Kidney (tissue), 14 donors: Measurements from ENCODE around the gene LRRFIP1. TPM values are rescaled to one million over a fixed set of nuclear protein-coding genes. Genes with fewer than 3 reads are reported as not detected.

ENCODE experiments used
- DNase-seq, 5 donors: peaks; one replicate each; pipeline ENCODE4 v3.0.0-alpha.2; 2013 to 2020
- FAIRE-seq: peaks from 2 replicates; lab custom pipeline; 2012; peaks lifted over from hg19 to GRCh38; lab: Jason Lieb, UNC
- H3K27ac ChIP-seq, 2 donors: one replicate each; pipeline ENCODE4 v1.7.0; 2013; ENCODE audit warnings: low read depth in 2 of 2, low read length in 2 of 2, inconsistent platforms in 1 of 2
- H3K27me3 ChIP-seq: one replicate; pipeline ENCODE4 v1.7.1; 2013; ENCODE audit warnings: low read length, inconsistent platforms; ENCODE audit not compliant: control insufficient read depth, insufficient read depth
- H3K36me3 ChIP-seq, 3 donors: one replicate each; pipeline versions ENCODE4 v1.7.0 to v1.7.1; 2013; ENCODE audit warnings: low read length in 3 of 3, control low read depth in 1 of 3, inconsistent platforms in 1 of 3; ENCODE audit not compliant: insufficient read depth in 3 of 3, control insufficient read depth in 2 of 3
- H3K4me1 ChIP-seq, 3 donors: one replicate each; pipeline versions ENCODE4 v1.7.0 to v1.7.1; 2013; ENCODE audit warnings: low read length in 3 of 3, inconsistent platforms in 1 of 3, low read depth in 1 of 3; ENCODE audit not compliant: control insufficient read depth in 2 of 3, insufficient read depth in 2 of 3
- H3K4me3 ChIP-seq, 3 donors: one replicate each; pipeline versions ENCODE4 v1.7.0 to v1.8.1; 2013; ENCODE audit warnings: low read length in 3 of 3, control low read depth in 1 of 3, inconsistent platforms in 1 of 3
- H3K9ac ChIP-seq, 3 donors: one replicate each; pipeline versions ENCODE4 v1.7.0 to v1.7.1; 2013; ENCODE audit warnings: low read length in 3 of 3, control low read depth in 1 of 3, inconsistent platforms in 1 of 3
- H3K9me3 ChIP-seq, 3 donors: one replicate each; pipeline versions ENCODE4 v1.7.0 to v1.7.1; 2013; ENCODE audit warnings: low read length in 3 of 3, control low read depth in 1 of 3, inconsistent platforms in 1 of 3; ENCODE audit not compliant: control insufficient read depth in 2 of 3, insufficient read depth in 1 of 3
- intact Hi-C: fragments of 100-400 bp; cut with DNase I; formaldehyde crosslinking; loops from one replicate; pipeline ENCODE4 v1.11.1; 2022
- polyA plus RNA-seq: library from polyadenylated mRNA; stranded (reverse); fragments of 350-450 nt; fragmentation: Illumina TruSeq; extraction: RNeasy Lipid Tissue Mini Kit (QIAGEN cat#74804); gene quantifications from one replicate; pipeline ENCODE4 v1.2.3, GENCODE V29; 2014; ENCODE audit warnings: low read depth, low replicate concordance; ENCODE audit not compliant: insufficient read depth
- total RNA-seq: library from RNA; stranded (reverse); fragmentation: NEBNext Ultra II Directional; extraction: Animal tissue kit (Norgen Biotek cat#: 25700); gene quantifications from one replicate; pipeline ENCODE4 v1.2.1, GENCODE V29; 2021
- TF ChIP-seq, protein P1 (sequence below): IDR thresholded peaks from 3 replicates; pipeline ENCODE4 v1.5.1; 2012; ENCODE audit warnings: mild to moderate bottlenecking, moderate library complexity, borderline replicate concordance; ENCODE audit not compliant: insufficient read depth; ENCODE audit errors: extremely low read depth
- donor health status: control.
- donor health status: control.
- donor health status: control.
- donor health status: control.
- donor health status: control.
- donor health status: DM: yes; HTN: yes; CAD: no.
- donor health status: Normal renal cell carcinoma (clear cell type).

The LRRFIP1 gene
- total and polyA plus RNA-seq, 2 donors from 2014 or later, result 39.1 to 204 TPM

DNA sequence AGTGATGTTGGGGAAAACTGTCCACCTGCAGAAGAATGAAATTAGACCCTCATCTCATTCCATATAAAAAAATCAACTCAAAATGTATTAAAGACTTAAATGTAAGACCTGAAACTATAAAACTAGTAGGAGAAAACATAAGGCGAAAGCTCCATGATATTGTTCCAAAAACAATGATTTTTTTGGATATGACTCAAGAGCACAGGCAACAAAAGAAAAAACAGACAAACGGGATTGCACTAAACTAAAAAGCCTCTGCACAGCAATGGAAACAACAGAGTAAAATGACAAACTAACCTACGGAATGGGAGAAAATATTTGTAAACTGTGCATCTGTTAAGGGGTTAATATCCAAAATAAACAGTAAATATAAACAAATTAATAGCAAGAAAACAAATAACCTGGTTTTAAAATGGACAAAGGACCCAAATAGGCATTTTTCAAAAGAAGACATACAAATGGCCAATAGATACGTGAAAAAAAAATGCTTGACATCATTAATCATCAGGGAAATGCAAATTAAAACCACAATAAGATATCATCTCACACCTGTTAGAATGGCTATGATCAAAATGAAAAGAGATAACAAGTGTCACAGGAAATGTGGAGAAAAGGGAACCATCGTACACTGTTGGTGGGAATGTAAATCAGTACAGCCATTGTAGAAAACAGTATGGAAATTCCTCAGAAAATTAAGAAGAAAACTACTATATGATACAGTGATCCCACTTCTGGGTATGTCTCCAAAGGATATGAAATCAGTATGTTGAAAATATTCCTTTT, 26.6 kb downstream of the LRRFIP1 start:
- no peak overlapping the region for H3K9ac ChIP-seq
- no peaks in the 10 kb centered on the region for H3K27me3 ChIP-seq
- no peak overlapping the region for H3K27ac ChIP-seq
- no peaks in the 10 kb centered on the region for H3K4me1 ChIP-seq
- FAIRE-seq (no peak), DNase-seq (no peak)
- peaks cover 0 to 1% (median 0%) of the 10 kb centered on the region in 3 donors for H3K9me3 ChIP-seq
- no peaks in the 10 kb centered on the region for H3K36me3 ChIP-seq
- TF ChIP-seq, protein P1, sequence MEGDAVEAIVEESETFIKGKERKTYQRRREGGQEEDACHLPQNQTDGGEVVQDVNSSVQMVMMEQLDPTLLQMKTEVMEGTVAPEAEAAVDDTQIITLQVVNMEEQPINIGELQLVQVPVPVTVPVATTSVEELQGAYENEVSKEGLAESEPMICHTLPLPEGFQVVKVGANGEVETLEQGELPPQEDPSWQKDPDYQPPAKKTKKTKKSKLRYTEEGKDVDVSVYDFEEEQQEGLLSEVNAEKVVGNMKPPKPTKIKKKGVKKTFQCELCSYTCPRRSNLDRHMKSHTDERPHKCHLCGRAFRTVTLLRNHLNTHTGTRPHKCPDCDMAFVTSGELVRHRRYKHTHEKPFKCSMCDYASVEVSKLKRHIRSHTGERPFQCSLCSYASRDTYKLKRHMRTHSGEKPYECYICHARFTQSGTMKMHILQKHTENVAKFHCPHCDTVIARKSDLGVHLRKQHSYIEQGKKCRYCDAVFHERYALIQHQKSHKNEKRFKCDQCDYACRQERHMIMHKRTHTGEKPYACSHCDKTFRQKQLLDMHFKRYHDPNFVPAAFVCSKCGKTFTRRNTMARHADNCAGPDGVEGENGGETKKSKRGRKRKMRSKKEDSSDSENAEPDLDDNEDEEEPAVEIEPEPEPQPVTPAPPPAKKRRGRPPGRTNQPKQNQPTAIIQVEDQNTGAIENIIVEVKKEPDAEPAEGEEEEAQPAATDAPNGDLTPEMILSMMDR, result no peak
- intact Hi-C loops, result no loop called here
- no peak overlapping the region for H3K4me3 ChIP-seq

DNA sequence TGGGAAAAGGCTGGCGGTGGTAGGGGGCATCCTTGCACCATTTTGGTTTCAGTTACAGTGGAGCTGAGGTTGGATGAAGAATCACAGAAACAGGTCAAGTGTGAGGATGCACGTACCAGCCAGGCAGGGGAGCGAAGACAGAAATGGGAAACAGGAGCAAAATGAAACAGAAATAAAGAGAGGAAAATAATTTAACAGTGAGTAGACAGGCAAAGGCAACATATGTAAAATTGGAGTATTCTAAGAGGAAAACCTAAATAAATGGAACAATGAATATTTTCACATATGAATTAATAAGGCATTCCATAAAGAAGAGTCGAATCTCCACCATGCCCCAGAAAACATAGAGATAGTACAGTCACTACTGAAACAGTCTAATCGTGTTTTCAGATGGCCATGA, 29.7 kb downstream of the LRRFIP1 start:
- Histone ChIP-seq H3K27me3 (no peaks in the 10 kb centered on the region), H3K4me3 (no peak overlapping the region), H3K9me3 (no peaks in the 10 kb centered on the region), H3K27ac (no peak overlapping the region), H3K9ac (no peak overlapping the region), H3K36me3 (no peaks in the 10 kb centered on the region), H3K4me1 (peaks cover 0 to 12% (median 10%) of the 10 kb centered on the region in 3 donors)
- DNase-seq (no peak), FAIRE-seq (no peak)
- TF ChIP-seq, protein P1, result no peak
- intact Hi-C loops, result no loop called here

DNA sequence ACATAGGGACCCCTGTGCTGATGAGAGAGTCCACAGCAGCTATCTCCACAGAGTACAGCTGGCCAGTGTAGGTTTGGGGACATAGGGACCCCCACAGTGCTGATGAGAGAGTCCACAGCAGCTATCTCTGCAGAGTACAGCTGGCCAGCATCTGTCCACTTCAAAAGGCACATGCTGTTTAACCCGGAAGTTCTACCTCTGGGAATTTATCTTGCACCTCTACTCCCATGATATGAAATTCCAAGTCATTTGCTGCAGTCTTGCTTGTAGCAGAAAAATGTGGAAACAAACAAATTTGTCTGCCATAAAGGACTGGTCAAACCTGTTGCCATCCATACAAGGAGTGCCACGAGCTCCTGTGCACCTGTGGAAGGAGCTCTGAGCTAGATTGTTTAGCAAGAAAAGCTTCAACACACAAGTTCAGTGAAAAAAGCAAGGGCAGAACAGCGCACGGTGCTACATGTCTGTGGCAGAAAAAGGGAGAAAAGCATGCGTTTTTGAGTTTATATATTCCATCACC, 33.1 kb downstream of the LRRFIP1 start:
- intact Hi-C loops, result no loop called here
- Histone ChIP-seq H3K4me1 (peaks cover 5 to 25% (median 24%) of the 10 kb centered on the region in 3 donors), H3K9ac (no peak overlapping the region), H3K27me3 (no peaks in the 10 kb centered on the region), H3K9me3 (no peaks in the 10 kb centered on the region), H3K27ac (peak overlapping the region in 1 of 2 donors; percentile 2), H3K4me3 (no peak overlapping the region), H3K36me3 (no peaks in the 10 kb centered on the region)
- FAIRE-seq, result no peak
- peak in 2 of 5 donors; percentile 28 to 45 for DNase-seq
- TF ChIP-seq, protein P1, result no peak
